ENCODE measurements around the gene CCR3.

- TF ChIP-seq, protein P1, sequence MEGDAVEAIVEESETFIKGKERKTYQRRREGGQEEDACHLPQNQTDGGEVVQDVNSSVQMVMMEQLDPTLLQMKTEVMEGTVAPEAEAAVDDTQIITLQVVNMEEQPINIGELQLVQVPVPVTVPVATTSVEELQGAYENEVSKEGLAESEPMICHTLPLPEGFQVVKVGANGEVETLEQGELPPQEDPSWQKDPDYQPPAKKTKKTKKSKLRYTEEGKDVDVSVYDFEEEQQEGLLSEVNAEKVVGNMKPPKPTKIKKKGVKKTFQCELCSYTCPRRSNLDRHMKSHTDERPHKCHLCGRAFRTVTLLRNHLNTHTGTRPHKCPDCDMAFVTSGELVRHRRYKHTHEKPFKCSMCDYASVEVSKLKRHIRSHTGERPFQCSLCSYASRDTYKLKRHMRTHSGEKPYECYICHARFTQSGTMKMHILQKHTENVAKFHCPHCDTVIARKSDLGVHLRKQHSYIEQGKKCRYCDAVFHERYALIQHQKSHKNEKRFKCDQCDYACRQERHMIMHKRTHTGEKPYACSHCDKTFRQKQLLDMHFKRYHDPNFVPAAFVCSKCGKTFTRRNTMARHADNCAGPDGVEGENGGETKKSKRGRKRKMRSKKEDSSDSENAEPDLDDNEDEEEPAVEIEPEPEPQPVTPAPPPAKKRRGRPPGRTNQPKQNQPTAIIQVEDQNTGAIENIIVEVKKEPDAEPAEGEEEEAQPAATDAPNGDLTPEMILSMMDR (IDR thresholded peaks at IDR 0.05): no peak
- TF ChIP-seq POLR2A (IDR thresholded peaks at IDR 0.05): no peak
Observed at GRCh38 chr3:46215810-46216414, 26.3 kb upstream of the CCR3 start.
